Measurements from ENCODE around the gene ZNF638.
A peak's percentile ranks its signal among the peaks of the same experiment; 100 is the strongest.
"Not testable (repeated sequence)": the region's sequence is repeated elsewhere in the genome, so short reads cannot be mapped to it uniquely, and the experiment has no call there.

ZNF638 gene

DNA sequence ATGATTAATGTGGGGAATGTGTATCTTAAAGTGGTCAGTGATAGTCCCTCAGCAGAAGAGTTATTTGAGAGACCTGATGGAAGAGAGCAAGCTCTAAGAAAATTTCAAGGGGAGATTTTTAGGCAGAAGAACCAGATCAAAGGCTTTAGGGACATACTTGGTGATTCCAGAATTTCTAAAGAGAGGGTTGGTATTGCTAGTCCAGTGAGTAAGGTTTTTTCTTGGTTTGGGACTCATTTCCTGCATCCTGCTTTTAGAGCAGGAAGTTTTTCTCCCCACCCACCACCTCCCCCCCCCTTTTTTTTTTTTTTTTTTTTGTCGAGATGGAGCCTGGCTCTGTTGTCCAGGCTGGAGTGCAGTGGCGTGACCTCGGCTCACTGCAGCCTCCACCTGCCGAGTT lies 79.1 kb downstream of the ZNF638 start (continued):
- TF ChIP-seq, protein P1, sequence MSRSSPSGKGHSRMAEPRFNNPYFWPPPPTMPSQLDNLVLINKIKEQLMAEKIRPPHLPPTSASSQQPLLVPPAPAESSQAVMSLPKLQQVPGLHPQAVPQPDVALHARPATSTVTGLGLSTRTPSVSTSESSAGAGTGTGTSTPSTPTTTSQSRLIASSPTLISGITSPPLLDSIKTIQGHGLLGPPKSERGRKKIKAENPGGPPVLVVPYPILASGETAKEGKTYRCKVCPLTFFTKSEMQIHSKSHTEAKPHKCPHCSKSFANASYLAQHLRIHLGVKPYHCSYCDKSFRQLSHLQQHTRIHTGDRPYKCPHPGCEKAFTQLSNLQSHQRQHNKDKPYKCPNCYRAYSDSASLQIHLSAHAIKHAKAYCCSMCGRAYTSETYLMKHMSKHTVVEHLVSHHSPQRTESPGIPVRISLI (tag by site-specific recombination; IDR thresholded peaks at IDR 0.05), result no peak
- TF ChIP-seq ZNF530 (tag by site-specific recombination; IDR thresholded peaks at IDR 0.05; ENCODE audit: low read depth) (no peak), ZNF830 (tag by site-specific recombination; IDR thresholded peaks at IDR 0.05; ENCODE audit: low read depth) (no peak)
- TF ChIP-seq, protein P2, sequence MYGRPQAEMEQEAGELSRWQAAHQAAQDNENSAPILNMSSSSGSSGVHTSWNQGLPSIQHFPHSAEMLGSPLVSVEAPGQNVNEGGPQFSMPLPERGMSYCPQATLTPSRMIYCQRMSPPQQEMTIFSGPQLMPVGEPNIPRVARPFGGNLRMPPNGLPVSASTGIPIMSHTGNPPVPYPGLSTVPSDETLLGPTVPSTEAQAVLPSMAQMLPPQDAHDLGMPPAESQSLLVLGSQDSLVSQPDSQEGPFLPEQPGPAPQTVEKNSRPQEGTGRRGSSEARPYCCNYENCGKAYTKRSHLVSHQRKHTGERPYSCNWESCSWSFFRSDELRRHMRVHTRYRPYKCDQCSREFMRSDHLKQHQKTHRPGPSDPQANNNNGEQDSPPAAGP (tag by site-specific recombination; IDR thresholded peaks at IDR 0.05), result no peak

DNA sequence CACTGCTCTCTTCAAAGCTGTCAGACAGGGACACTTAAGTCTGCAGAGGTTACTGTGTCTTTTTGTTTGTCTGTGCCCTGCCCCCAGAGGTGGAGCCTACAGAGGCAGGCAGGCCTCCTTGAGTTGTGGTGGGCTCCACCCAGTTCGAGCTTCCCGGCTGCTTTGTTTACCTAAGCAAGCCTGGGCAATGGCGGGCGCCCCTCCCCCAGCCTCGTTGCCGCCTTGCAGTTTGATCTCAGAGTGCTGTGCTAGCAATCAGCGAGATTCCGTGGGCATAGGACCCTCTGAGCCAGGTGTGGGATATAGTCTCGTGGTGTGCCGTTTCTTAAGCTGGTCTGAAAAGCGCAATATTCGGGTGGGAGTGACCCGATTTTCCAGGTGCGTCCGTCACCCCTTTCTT lies 85.3 kb downstream of the ZNF638 start:
- CTCF ChIA-PET, result interaction anchor here (1.2 to 1.3 kb wide), 2 partner anchors 36 to 117 kb away, joined by 3 read pairs; partner anchors contain the start of gene DYSF
- H3K27ac ChIP-seq (ENCODE audit: extremely low read depth, low read depth, low read length), result peak overlapping the region; percentile 70
- H3K4me3 ChIP-seq (ENCODE audit: low read depth, low read length), result peak overlapping the region; percentile 34

GRCh38 chr2:71417300-71418202 lies 86.0 kb downstream of the ZNF638 start:
- CTCF ChIA-PET, result interaction anchor here (0.7 to 1.3 kb wide), 6 partner anchors 27 to 260 kb away, joined by 3 to 4 read pairs (median 3); partner anchors contain the start of genes DYSF and PAIP2B
- no peaks in the 10 kb centered on the region for H3K9me3 ChIP-seq (ENCODE audit: control insufficient read depth, insufficient read depth, low read depth, low read length)
- TF ChIP-seq ZNF560 (tag by site-specific recombination; IDR thresholded peaks at IDR 0.05; ENCODE audit: borderline replicate concordance), result no peak
- peak; percentile 85 for TF ChIP-seq ZNF341 (tag by site-specific recombination; IDR thresholded peaks at IDR 0.05; ENCODE audit: low read depth)
- no peak for TF ChIP-seq ZNF658 (tag by site-specific recombination; IDR thresholded peaks at IDR 0.05)
- no peak for TF ChIP-seq ZFP69B (tag by site-specific recombination; IDR thresholded peaks at IDR 0.05)
- TF ChIP-seq ZNF16 (tag by site-specific recombination; IDR thresholded peaks at IDR 0.05; ENCODE audit: low read depth), result no peak
- TF ChIP-seq ZNF664 (tag by site-specific recombination; IDR thresholded peaks at IDR 0.05), result no peak
- no peak for TF ChIP-seq HIC1 (tag by site-specific recombination; IDR thresholded peaks at IDR 0.05)
- TF ChIP-seq ZNF621 (tag by site-specific recombination; IDR thresholded peaks at IDR 0.05), result no peak
- TF ChIP-seq ZNF521 (tag by site-specific recombination; IDR thresholded peaks at IDR 0.05), result no peak
- TF ChIP-seq ZNF138 (tag by site-specific recombination; IDR thresholded peaks at IDR 0.05; ENCODE audit: borderline replicate concordance), result no peak
- TF ChIP-seq ZBTB17 (tag by site-specific recombination; IDR thresholded peaks at IDR 0.05), result peak; percentile 45; the same call in 1 of the 2 replicates
- TF ChIP-seq ZNF514 (tag by site-specific recombination; IDR thresholded peaks at IDR 0.05), result no peak
- TF ChIP-seq SCRT2 (tag by site-specific recombination; IDR thresholded peaks at IDR 0.05), result no peak
- no peak for TF ChIP-seq GLIS1 (tag by site-specific recombination; IDR thresholded peaks at IDR 0.05)
- peak; percentile 32; the same call in 1 of the 2 replicates for TF ChIP-seq ZBTB48 (tag by site-specific recombination; IDR thresholded peaks at IDR 0.05)
- TF ChIP-seq ZFHX2 (tag by site-specific recombination; conservative IDR thresholded peaks at IDR 0.05), result no peak
- no peak for TF ChIP-seq SP7 (tag by site-specific recombination; IDR thresholded peaks at IDR 0.05)
- TF ChIP-seq, protein P1 (tag by site-specific recombination; IDR thresholded peaks at IDR 0.05), result peak; percentile 36; the same call in 1 of the 2 replicates
- TF ChIP-seq, protein P3, sequence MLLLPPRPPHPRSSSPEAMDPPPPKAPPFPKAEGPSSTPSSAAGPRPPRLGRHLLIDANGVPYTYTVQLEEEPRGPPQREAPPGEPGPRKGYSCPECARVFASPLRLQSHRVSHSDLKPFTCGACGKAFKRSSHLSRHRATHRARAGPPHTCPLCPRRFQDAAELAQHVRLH (tag by site-specific recombination; IDR thresholded peaks at IDR 0.05), result no peak
- TF ChIP-seq ZNF335 (tag by site-specific recombination; conservative IDR thresholded peaks at IDR 0.05), result 0 out of 2 replicates have a peak, but pooled peaks have one; percentile 36
- TF ChIP-seq ZNF600 (tag by site-specific recombination; IDR thresholded peaks at IDR 0.05), result no peak
- H3K4me1 ChIP-seq (ENCODE audit: control insufficient read depth, insufficient read depth, low read length), result peaks cover 16% of the 10 kb centered on the region
- peaks cover 3 to 10% of the 10 kb centered on the region in 2 experiments for H3K36me3 ChIP-seq (ENCODE audit: control insufficient read depth in 2 of 2, insufficient read depth in 1 of 2, low read length in 2 of 2)
- POLR2A ChIA-PET, result interaction anchor here (0.7 to 0.8 kb wide), 2 partner anchors 86 to 141 kb away, joined by 3 to 6 read pairs; partner anchors contain the start of gene ZNF638
- H3K27ac ChIP-seq (ENCODE audit: extremely low read depth, low read depth, low read length), result peak overlapping the region; percentile 70
- H3K4me3 ChIP-seq (ENCODE audit: low read depth, low read length), result peak overlapping the region; percentile 43

More for the DNA sequence above, 85.3 kb downstream of the ZNF638 start:
- POLR2A ChIA-PET, result interaction anchor here (0.8 kb wide), 1 partner anchor 85 kb away, joined by 6 read pairs; the partner anchor contains the start of gene ZNF638
- TF ChIP-seq FEZF1 (tag by site-specific recombination; IDR thresholded peaks at IDR 0.05) (peak; percentile 41; the same call in 1 of the 2 replicates), GLIS1 (tag by site-specific recombination; IDR thresholded peaks at IDR 0.05) (peak; percentile 45; the same call in 1 of the 2 replicates), GLIS2 (tag by site-specific recombination; IDR thresholded peaks at IDR 0.05) (peak; percentile 28; the same call in 1 of the 2 replicates)
- H3K36me3 ChIP-seq (ENCODE audit: control insufficient read depth in 2 of 2, insufficient read depth in 1 of 2, low read length in 2 of 2); H3K9me3 ChIP-seq (ENCODE audit: control insufficient read depth, insufficient read depth, low read depth, low read length): not testable (repeated sequence)
- H3K4me1 ChIP-seq (ENCODE audit: control insufficient read depth, insufficient read depth, low read length), result peaks cover 16% of the 10 kb centered on the region
